ENCODE data around the gene METRNL.

METRNL gene

GRCh38 chr17:83067718-83068261 lies 11.6 kb upstream of the METRNL start:
- DNase-seq: no peak

- DNase-seq: no peak
These were observed 10.5 kb upstream of the METRNL start for GRCh38 chr17:83068641-83069570.

- no peak for DNase-seq
These were observed 9.9 kb upstream of the METRNL start for GRCh38 chr17:83069571-83069906.

GRCh38 chr17:83069931-83070742 lies 9.3 kb upstream of the METRNL start:
- no peak for DNase-seq

- DNase-seq: no peak
These were observed 8.5 kb upstream of the METRNL start for GRCh38 chr17:83070800-83071341.

GRCh38 chr17:83071365-83071764 lies 8.0 kb upstream of the METRNL start:
- no peak for DNase-seq

GRCh38 chr17:83071966-83072562 lies 7.3 kb upstream of the METRNL start:
- no peak for DNase-seq

- no peak for DNase-seq
These were observed 6.6 kb upstream of the METRNL start for GRCh38 chr17:83072600-83073358.

- DNase-seq: no peak
These were observed 5.9 kb upstream of the METRNL start for GRCh38 chr17:83073389-83074063.

GRCh38 chr17:83074486-83075223 lies 4.8 kb upstream of the METRNL start:
- DNase-seq: no peak

- no peak for DNase-seq
These were observed 4.0 kb upstream of the METRNL start for GRCh38 chr17:83075270-83075880.

GRCh38 chr17:83076938-83077337 lies 2.5 kb upstream of the METRNL start:
- no peak for DNase-seq

GRCh38 chr17:83077411-83077810 lies 2.0 kb upstream of the METRNL start:
- DNase-seq: no peak

- no peak for DNase-seq
These were observed 1.5 kb upstream of the METRNL start for GRCh38 chr17:83077939-83078338.

- peak; percentile 29 for DNase-seq
These were observed 744 bp upstream of the METRNL start for GRCh38 chr17:83078378-83079351.

GRCh38 chr17:83079766-83080578 lies 563 bp downstream of the METRNL start:
- DNase-seq: peak; percentile 22

- DNase-seq: no peak
These were observed 1.1 kb downstream of the METRNL start for GRCh38 chr17:83080579-83080857.

Measured in CD4-positive, alpha-beta T cell treated with Interleukin-17A for 4 hours (primary cell).